GM18505 (cell line): Measurements from ENCODE around the gene NRXN3.

ENCODE experiments used
- ATAC-seq: cut with Tn5 transposase; IDR thresholded peaks from one replicate; pipeline ENCODE4 v1.9.1; 2021; ENCODE audit not compliant: unreplicated experiment
- POLR2A ChIP-seq: IDR thresholded peaks from 4 replicates; pipeline ENCODE4 v1.6.1; 2011; ENCODE audit warnings: borderline replicate concordance; ENCODE audit not compliant: insufficient read depth, insufficient read length; ENCODE audit errors: extremely low read depth

The NRXN3 gene

GRCh38 chr14:78917462-78917861, 747.3 kb downstream of the NRXN3 start:
- no peak for TF ChIP-seq POLR2A
- ATAC-seq: no peak

DNA sequence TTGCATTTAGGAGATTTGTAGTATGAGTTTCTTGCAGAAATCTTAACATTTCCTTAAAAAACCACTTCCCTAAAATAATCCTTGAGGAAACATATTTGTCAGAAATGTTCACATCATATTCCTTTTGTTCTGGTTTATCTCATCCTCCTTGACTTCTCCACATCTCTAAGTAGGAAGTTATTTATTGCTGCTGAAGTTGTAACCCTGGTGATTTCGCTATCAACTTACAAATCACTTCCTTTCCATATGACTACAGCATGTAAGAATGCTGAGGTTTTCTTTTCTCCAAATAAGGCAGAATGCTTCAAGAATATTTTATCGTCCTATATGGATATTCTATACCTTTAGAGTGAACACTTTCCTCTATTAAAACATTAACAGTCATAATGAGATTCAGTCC, 751.7 kb downstream of the NRXN3 start:
- TF ChIP-seq POLR2A: no peak
- ATAC-seq: no peak

DNA sequence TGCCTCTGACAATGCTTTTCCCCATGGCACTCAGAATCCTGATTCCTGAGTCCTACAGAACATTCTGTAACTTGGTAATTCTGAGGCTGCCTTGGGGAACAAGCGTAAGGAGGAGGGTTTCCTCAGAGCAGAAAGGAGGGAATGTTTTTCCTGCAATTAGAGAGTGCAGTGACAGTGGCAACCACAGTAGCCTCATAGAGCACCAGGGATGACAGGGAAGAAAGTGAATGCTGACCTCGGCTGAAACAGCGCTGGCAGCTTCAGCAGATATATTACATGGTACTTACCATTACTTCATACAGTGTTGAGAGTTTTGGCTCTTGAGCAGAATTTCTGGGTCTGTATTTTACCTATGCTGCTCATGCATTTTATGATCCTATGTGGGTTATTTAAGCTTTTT, 757.1 kb downstream of the NRXN3 start:
- ATAC-seq: no peak
- TF ChIP-seq POLR2A: no peak

- no peak for ATAC-seq
- no peak for TF ChIP-seq POLR2A
These were observed 763.0 kb downstream of the NRXN3 start for GRCh38 chr14:78933166-78933565.

- no peak for TF ChIP-seq POLR2A
- no peak for ATAC-seq
These were observed 763.9 kb downstream of the NRXN3 start for GRCh38 chr14:78933948-78934524.

GRCh38 chr14:78946949-78947348, 776.8 kb downstream of the NRXN3 start:
- TF ChIP-seq POLR2A: no peak
- ATAC-seq: no peak

GRCh38 chr14:78947681-78948080, 777.5 kb downstream of the NRXN3 start:
- no peak for TF ChIP-seq POLR2A
- no peak for ATAC-seq

DNA sequence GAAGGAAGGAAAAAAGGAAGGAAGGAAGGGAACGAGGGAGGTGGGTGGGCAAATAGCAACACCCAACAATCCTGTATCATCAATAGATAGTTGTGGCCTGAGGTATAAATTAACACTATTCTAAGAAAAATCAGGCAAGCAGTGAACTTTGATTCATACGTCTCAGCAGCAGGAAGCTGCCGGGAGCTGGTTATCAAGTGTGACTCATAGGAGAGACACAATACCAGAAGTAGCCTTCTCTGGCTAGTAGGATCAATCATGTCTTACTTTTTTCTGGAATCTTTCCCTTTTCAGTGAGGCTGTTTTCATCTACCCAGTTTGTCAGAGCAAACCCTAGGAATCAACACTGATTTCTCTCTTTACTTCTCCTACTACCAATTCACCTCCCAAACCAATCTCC, 780.5 kb downstream of the NRXN3 start:
- no peak for ATAC-seq
- TF ChIP-seq POLR2A: no peak

DNA sequence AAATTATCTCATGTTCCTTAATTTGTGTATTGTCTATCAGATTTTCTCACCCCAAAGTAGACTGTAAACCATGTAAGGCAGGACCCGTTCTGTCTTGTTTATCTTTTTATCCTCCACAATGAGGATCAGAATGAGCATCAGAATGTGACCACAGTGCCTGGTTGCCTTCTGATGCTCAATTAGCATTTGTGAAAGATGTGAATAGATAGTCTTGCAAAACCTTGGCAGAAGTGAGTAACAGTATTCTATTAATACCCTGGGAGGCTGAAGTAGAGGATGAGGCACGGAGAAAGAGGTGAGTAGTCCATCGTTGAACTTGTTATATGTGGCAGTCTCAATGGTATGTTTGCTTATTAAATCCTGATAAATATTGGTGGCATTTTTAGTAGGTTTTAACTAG, 781.4 kb downstream of the NRXN3 start:
- ATAC-seq: no peak
- no peak for TF ChIP-seq POLR2A

- peak; percentile 82 for ATAC-seq
- TF ChIP-seq POLR2A: no peak
These were observed 789.6 kb downstream of the NRXN3 start for GRCh38 chr14:78959674-78960264.

GRCh38 chr14:78967111-78967809, 797.1 kb downstream of the NRXN3 start:
- ATAC-seq: no peak
- no peak for TF ChIP-seq POLR2A

- TF ChIP-seq POLR2A: no peak
- no peak for ATAC-seq
These were observed 798.1 kb downstream of the NRXN3 start for GRCh38 chr14:78968265-78968664.

GRCh38 chr14:78970677-78971076, 800.5 kb downstream of the NRXN3 start:
- no peak for ATAC-seq
- no peak for TF ChIP-seq POLR2A

DNA sequence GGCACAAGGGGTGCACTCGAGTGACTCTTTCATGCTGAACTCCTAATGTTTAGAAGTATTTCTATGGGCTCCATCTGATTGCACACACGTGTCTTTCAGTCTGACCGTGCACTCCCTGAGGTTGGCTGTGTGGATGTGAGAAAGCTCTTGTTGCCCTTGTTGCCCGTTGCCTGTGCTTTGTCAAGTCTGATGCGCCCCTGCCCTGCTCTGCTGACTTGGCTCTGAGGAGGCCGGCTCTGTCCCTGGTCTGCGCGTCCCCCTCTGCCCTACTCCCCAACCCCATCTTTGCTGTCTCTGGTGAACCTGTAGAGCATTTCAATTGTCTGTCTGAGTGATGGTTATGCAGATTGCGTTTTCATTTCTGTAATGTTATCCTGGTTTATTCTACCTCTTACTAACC, 802.3 kb downstream of the NRXN3 start:
- TF ChIP-seq POLR2A: no peak
- no peak for ATAC-seq

DNA sequence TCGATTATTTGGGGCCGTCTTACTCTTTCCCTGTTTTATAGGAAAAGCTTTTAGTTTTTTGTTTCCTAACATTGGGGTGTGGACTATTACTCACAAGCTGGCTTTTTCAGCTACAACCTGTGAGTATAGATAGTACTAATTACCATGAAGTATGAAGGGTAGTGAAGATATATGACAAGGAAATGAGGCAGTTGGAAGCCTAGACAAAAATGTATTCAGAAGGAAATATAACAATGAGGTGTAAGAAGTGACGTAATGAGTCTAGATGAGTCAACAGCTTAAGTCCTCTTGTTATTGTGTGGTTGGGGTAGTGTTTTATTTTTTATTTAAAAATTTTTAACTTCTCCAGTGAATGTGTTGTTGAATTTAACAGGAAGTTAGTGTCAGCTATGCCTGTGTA, 804.5 kb downstream of the NRXN3 start:
- no peak for ATAC-seq
- no peak for TF ChIP-seq POLR2A

GRCh38 chr14:78975734-78976133, 805.6 kb downstream of the NRXN3 start:
- TF ChIP-seq POLR2A: no peak
- no peak for ATAC-seq
